ENCODE measurements around the gene BSCL2. TPM values are rescaled to one million over a fixed set of nuclear protein-coding genes. Genes with fewer than 3 reads are reported as not detected.

BSCL2 gene
- total RNA-seq, 1 experiment from 2014 or later: 97.2 TPM

DNA sequence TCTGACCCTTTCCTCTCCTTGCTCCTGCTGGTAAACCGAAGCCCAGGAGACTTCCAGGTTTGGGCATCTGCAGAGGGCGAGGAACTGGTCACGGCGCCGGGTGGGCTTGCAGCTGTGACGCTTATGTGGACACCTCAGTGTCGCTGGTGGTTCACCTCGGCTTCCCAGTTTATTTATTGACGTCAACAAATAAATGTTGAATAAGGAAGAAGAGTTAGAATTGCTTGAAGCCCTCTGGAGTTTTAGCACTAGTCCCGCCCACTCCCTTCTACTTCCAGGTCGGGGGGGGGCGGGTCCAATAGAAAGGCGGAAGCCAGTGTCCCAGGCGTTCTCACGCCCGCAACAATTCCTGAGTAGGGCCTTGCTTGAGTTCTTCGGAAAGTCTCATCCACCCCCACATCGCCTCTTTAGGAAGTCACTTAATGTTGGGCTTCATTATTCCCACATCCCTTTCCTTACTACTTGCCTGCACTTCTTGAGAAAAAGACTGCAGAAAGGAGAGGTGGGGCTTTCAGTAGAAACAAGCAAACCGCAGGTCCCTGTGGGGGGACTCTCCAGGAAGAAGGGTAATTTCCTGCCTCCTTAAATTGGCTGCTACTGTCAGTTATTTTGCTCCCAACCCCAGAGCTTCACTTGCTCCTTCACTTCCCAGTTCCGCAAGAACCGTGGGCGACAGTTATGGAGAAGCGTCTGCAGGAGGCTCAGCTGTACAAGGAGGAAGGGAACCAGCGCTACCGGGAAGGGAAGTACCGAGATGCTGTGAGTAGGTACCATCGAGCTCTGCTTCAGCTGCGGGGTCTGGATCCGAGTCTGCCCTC lies 21.2 kb upstream of the BSCL2 start, which contains the start of gene TTC9C (continued):
- TF ChIP-seq, protein P1, sequence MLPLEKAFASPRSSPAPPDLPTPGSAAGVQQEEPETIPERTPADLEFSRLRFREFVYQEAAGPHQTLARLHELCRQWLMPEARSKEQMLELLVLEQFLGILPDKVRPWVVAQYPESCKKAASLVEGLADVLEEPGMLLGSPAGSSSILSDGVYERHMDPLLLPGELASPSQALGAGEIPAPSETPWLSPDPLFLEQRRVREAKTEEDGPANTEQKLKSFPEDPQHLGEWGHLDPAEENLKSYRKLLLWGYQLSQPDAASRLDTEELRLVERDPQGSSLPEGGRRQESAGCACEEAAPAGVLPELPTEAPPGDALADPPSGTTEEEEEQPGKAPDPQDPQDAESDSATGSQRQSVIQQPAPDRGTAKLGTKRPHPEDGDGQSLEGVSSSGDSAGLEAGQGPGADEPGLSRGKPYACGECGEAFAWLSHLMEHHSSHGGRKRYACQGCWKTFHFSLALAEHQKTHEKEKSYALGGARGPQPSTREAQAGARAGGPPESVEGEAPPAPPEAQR (CRISPR knock-in tag; IDR thresholded peaks at IDR 0.05): no peak
- TF ChIP-seq ZNF232 (CRISPR knock-in tag; IDR thresholded peaks at IDR 0.05): no peak
- TF ChIP-seq RELA (CRISPR knock-in tag; IDR thresholded peaks at IDR 0.05; ENCODE audit: borderline replicate concordance): no peak

DNA sequence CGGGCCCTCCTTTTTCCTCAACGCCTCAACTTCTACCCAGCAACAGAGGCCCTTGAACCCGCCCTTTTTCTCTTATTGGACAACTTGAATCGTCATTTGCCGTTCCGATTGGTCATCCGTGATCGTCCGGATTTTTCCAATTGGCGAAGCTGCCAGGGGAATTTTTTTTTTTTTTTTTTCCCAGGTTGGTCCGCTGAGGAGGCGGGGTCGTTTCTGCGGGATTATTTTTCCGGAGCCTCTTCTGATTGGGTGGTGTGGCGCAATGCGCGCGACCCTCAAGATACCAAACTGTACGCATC lies 20.6 kb upstream of the BSCL2 start:
- DNase-seq (ENCODE audit: low spot score) (peak; percentile 84), ATAC-seq (peak; percentile 69)
- peak overlapping the region; percentile 98 for H3K4me3 Mint-ChIP-seq
- peaks cover 25% of the 10 kb centered on the region for H3K4me1 Mint-ChIP-seq
- peaks cover 33% of the 10 kb centered on the region for H3K36me3 Mint-ChIP-seq
- TF ChIP-seq, protein P2, sequence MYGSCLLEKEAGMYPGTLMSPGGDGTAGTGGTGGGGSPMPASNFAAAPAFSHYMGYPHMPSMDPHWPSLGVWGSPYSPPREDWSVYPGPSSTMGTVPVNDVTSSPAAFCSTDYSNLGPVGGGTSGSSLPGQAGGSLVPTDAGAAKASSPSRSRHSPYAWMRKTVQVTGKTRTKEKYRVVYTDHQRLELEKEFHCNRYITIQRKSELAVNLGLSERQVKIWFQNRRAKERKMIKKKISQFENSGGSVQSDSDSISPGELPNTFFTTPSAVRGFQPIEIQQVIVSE (CRISPR knock-in tag; IDR thresholded peaks at IDR 0.05; ENCODE audit: borderline replicate concordance): no peak
- TF ChIP-seq, protein P3, sequence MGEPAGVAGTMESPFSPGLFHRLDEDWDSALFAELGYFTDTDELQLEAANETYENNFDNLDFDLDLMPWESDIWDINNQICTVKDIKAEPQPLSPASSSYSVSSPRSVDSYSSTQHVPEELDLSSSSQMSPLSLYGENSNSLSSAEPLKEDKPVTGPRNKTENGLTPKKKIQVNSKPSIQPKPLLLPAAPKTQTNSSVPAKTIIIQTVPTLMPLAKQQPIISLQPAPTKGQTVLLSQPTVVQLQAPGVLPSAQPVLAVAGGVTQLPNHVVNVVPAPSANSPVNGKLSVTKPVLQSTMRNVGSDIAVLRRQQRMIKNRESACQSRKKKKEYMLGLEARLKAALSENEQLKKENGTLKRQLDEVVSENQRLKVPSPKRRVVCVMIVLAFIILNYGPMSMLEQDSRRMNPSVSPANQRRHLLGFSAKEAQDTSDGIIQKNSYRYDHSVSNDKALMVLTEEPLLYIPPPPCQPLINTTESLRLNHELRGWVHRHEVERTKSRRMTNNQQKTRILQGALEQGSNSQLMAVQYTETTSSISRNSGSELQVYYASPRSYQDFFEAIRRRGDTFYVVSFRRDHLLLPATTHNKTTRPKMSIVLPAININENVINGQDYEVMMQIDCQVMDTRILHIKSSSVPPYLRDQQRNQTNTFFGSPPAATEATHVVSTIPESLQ (CRISPR knock-in tag; IDR thresholded peaks at IDR 0.05): no peak
- TF ChIP-seq NR1H2 (CRISPR knock-in tag; IDR thresholded peaks at IDR 0.05) (no peak), ESRRA (CRISPR knock-in tag; IDR thresholded peaks at IDR 0.05; ENCODE audit: borderline replicate concordance) (no peak), FOXP1 (CRISPR knock-in tag; IDR thresholded peaks at IDR 0.05; ENCODE audit: borderline replicate concordance) (no peak), NFYB (CRISPR knock-in tag; conservative IDR thresholded peaks at IDR 0.05; ENCODE audit: low read depth) (peak; percentile 80), ZNF138 (CRISPR knock-in tag; conservative IDR thresholded peaks at IDR 0.05) (no peak)
- TF ChIP-seq, protein P4, sequence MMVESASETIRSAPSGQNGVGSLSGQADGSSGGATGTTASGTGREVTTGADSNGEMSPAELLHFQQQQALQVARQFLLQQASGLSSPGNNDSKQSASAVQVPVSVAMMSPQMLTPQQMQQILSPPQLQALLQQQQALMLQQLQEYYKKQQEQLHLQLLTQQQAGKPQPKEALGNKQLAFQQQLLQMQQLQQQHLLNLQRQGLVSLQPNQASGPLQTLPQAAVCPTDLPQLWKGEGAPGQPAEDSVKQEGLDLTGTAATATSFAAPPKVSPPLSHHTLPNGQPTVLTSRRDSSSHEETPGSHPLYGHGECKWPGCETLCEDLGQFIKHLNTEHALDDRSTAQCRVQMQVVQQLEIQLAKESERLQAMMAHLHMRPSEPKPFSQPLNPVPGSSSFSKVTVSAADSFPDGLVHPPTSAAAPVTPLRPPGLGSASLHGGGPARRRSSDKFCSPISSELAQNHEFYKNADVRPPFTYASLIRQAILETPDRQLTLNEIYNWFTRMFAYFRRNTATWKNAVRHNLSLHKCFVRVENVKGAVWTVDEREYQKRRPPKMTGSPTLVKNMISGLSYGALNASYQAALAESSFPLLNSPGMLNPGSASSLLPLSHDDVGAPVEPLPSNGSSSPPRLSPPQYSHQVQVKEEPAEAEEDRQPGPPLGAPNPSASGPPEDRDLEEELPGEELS (CRISPR knock-in tag; IDR thresholded peaks at IDR 0.05): no peak
- H3K9me3 Mint-ChIP-seq: no peaks in the 10 kb centered on the region
- CTCF ChIA-PET: interaction anchor here (0.7 to 7.6 kb wide), 25 partner anchors 9 to 1193 kb away, joined by 3 to 59 read pairs (median 4); partner anchors contain the start of genes BSCL2, GNG3, MTA2 and POLR2G
- peak overlapping the region; percentile 100 for H3K27ac Mint-ChIP-seq
- peaks cover 4% of the 10 kb centered on the region; the same call in 1 of the 2 replicates for H3K27me3 Mint-ChIP-seq (ENCODE audit: low read depth)
- POLR2A ChIA-PET: interaction anchor here (0.6 to 4.2 kb wide), 23 partner anchors 18 to 1183 kb away, joined by 3 to 34 read pairs (median 7); partner anchors contain the start of genes B3GAT3, BSCL2, C11orf98 and CSKMT

DNA sequence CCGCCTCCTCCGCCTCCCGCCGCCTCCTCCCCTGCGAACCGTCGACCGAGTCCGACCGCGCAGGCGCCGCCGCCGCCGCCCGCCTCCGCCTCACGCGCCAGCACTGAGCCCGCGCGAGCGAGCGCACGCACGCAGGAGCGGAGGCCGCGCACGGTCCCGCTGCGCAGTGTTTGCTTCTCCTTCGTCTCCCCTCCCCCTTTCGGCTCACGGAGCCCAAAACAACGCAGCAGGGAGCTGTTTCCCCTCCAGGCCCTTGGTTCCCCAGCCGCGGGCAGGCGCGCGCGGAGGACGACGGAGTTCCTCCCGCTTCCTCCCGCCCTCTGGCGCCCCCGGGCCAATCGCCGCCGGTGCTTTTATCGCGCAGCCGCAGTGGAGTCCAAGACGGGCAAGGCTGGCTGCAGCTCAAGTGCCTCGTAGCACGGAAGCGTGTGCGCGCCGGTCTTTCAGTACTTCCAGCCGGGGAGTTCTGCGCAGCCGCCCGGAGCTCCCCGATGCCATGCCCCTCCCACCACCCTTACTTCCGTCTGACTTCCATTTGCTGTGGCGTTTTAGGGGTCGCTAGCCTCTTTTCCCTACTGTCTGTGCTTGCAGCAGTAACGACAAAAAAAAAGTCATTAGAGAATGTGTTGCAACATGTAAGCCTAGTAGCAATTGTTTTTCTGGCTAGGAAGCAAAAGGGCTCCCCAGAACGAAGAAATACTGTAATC lies 20.1 kb upstream of the BSCL2 start, which contains the start of gene HNRNPUL2:
Gene HNRNPUL2 (minus strand): TSS at position 293 of the 707 bp plus-strand sequence. CDS start 301 bp downstream, outside the sequence.
- peak; percentile 98 for DNase-seq (ENCODE audit: low spot score)
- Mint-ChIP-seq H3K4me1 (peaks cover 25% of the 10 kb centered on the region), H3K36me3 (peaks cover 38% of the 10 kb centered on the region), H3K9me3 (no peaks in the 10 kb centered on the region), H3K4me3 (peak within 1 kb of the TSS; percentile 98), H3K27ac (peak within 1 kb of the TSS; percentile 100), H3K27me3 (ENCODE audit: low read depth) (peaks cover 4% of the 10 kb centered on the region; the same call in 1 of the 2 replicates)
- ChIA-PET POLR2A (interaction anchor here (0.6 to 4.2 kb wide), 24 partner anchors 12 to 1184 kb away, joined by 3 to 34 read pairs (median 5); partner anchors contain the start of genes B3GAT3, BSCL2, C11orf98 and CSKMT), CTCF (interaction anchor here (0.6 to 7.6 kb wide), 31 partner anchors 9 to 1194 kb away, joined by 3 to 59 read pairs (median 4); partner anchors contain the start of genes BSCL2, EEF1G, GNG3 and MTA2)
- ATAC-seq: peak; percentile 89
- TF ChIP-seq, protein P5, sequence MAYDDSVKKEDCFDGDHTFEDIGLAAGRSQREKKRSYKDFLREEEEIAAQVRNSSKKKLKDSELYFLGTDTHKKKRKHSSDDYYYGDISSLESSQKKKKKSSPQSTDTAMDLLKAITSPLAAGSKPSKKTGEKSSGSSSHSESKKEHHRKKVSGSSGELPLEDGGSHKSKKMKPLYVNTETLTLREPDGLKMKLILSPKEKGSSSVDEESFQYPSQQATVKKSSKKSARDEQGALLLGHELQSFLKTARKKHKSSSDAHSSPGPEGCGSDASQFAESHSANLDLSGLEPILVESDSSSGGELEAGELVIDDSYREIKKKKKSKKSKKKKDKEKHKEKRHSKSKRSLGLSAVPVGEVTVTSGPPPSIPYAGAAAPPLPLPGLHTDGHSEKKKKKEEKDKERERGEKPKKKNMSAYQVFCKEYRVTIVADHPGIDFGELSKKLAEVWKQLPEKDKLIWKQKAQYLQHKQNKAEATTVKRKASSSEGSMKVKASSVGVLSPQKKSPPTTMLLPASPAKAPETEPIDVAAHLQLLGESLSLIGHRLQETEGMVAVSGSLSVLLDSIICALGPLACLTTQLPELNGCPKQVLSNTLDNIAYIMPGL (CRISPR knock-in tag; IDR thresholded peaks at IDR 0.05): peak; percentile 79
- TF ChIP-seq, protein P6, sequence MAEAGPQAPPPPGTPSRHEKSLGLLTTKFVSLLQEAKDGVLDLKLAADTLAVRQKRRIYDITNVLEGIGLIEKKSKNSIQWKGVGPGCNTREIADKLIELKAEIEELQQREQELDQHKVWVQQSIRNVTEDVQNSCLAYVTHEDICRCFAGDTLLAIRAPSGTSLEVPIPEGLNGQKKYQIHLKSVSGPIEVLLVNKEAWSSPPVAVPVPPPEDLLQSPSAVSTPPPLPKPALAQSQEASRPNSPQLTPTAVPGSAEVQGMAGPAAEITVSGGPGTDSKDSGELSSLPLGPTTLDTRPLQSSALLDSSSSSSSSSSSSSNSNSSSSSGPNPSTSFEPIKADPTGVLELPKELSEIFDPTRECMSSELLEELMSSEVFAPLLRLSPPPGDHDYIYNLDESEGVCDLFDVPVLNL (CRISPR knock-in tag; IDR thresholded peaks at IDR 0.05; ENCODE audit: borderline replicate concordance, low read depth): peak; percentile 81; the same call in 1 of the 2 replicates
- TF ChIP-seq, protein P7, sequence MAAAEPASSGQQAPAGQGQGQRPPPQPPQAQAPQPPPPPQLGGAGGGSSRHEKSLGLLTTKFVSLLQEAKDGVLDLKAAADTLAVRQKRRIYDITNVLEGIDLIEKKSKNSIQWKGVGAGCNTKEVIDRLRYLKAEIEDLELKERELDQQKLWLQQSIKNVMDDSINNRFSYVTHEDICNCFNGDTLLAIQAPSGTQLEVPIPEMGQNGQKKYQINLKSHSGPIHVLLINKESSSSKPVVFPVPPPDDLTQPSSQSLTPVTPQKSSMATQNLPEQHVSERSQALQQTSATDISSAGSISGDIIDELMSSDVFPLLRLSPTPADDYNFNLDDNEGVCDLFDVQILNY (CRISPR knock-in tag; IDR thresholded peaks at IDR 0.05): peak; percentile 98
- peak; percentile 87; the same call in 1 of the 2 replicates for TF ChIP-seq NFE2L1 (CRISPR knock-in tag; IDR thresholded peaks at IDR 0.05)
- TF ChIP-seq, protein P8, sequence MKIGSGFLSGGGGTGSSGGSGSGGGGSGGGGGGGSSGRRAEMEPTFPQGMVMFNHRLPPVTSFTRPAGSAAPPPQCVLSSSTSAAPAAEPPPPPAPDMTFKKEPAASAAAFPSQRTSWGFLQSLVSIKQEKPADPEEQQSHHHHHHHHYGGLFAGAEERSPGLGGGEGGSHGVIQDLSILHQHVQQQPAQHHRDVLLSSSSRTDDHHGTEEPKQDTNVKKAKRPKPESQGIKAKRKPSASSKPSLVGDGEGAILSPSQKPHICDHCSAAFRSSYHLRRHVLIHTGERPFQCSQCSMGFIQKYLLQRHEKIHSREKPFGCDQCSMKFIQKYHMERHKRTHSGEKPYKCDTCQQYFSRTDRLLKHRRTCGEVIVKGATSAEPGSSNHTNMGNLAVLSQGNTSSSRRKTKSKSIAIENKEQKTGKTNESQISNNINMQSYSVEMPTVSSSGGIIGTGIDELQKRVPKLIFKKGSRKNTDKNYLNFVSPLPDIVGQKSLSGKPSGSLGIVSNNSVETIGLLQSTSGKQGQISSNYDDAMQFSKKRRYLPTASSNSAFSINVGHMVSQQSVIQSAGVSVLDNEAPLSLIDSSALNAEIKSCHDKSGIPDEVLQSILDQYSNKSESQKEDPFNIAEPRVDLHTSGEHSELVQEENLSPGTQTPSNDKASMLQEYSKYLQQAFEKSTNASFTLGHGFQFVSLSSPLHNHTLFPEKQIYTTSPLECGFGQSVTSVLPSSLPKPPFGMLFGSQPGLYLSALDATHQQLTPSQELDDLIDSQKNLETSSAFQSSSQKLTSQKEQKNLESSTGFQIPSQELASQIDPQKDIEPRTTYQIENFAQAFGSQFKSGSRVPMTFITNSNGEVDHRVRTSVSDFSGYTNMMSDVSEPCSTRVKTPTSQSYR (CRISPR knock-in tag; IDR thresholded peaks at IDR 0.05): peak; percentile 89; the same call in 1 of the 2 replicates
